Esophagus squamous epithelium (tissue), 5 donors: ENCODE data around the gene HK3. TPM values are rescaled to one million over a fixed set of nuclear protein-coding genes. Genes with fewer than 3 reads are reported as not detected.

Experiments
- DNase-seq: peaks from one replicate; lab custom pipeline; 2025; lab: John Stamatoyannopoulos, UW
- H3K27ac ChIP-seq, 4 donors: fragments of 200-600 bp; sonication (generic); one replicate each; pipeline ENCODE4 v1.5.1; 2016 to 2019; ENCODE audit warnings: mild to moderate bottlenecking in 1 of 4
- H3K27me3 ChIP-seq, 4 donors: fragments of 200-600 bp; sonication (generic); 1 replicate in 3 of 4; 2 replicates in 1 of 4; pipeline versions ENCODE4 v1.5.1 to v1.6.0; 2017 to 2021; ENCODE audit warnings: antibody characterized with exemption in 1 of 4
- H3K36me3 ChIP-seq, 3 donors: fragments of 200-600 bp; sonication (generic); one replicate each; pipeline ENCODE4 v1.5.1; 2016 to 2019
- H3K4me1 ChIP-seq, 3 donors: fragments of 200-600 bp; sonication (generic); one replicate each; pipeline ENCODE4 v1.5.1; 2017 to 2019
- H3K4me3 ChIP-seq, 4 donors: fragments of 200-600 bp; sonication (generic); 1 replicate in 3 of 4; 2 replicates in 1 of 4; pipeline ENCODE4 v1.5.1; 2016 to 2019; ENCODE audit warnings: mild to moderate bottlenecking in 2 of 4, moderate library complexity in 1 of 4
- H3K9me3 ChIP-seq, 3 donors: fragments of 200-600 bp; sonication (generic); one replicate each; pipeline ENCODE4 v1.5.1; 2016 to 2019
- POLR2A ChIP-seq, 4 donors: fragments of 450-650 bp; IDR thresholded peaks; one replicate each; pipeline ENCODE4 v1.6.1; 2017; ENCODE audit warnings: antibody characterized with exemption in 4 of 4, mild to moderate bottlenecking in 4 of 4, moderate library complexity in 3 of 4
- WGBS, 2 donors: methylation state at CpG; one replicate each; pipeline ENCODE4 v1.1.5; 2018; 5-methylcytosine and 5-hydroxymethylcytosine counted together
- intact Hi-C: fragments of 100-400 bp; cut with DNase I; formaldehyde crosslinking; loops from one replicate; pipeline ENCODE4 v1.15.0; 2022
- total RNA-seq, 4 donors: library from RNA; depleted of rRNA; stranded (reverse); fragments of >200 nt; gene quantifications; one replicate each; pipeline ENCODE4 v1.1.0, GENCODE V29; 2016
- TF ChIP-seq, protein P1 (sequence below), 6 experiments: fragments of 450-650 bp in 4 of 6; fragments of 200-600 bp in 2 of 6; sonication (generic) in 2 of 6; IDR thresholded peaks; one replicate each; pipeline ENCODE4 v1.5.1; 2016 to 2019; ENCODE audit warnings: antibody characterized with exemption in 6 of 6, mild to moderate bottlenecking in 4 of 6, moderate library complexity in 4 of 6
- donor health status: DM: yes; HTN: yes; CAD: no.

HK3 gene
- total RNA-seq, 4 donors from 2014 or later = 1.3 to 5.7 (median 2.1) TPM; not detected in 1

DNA sequence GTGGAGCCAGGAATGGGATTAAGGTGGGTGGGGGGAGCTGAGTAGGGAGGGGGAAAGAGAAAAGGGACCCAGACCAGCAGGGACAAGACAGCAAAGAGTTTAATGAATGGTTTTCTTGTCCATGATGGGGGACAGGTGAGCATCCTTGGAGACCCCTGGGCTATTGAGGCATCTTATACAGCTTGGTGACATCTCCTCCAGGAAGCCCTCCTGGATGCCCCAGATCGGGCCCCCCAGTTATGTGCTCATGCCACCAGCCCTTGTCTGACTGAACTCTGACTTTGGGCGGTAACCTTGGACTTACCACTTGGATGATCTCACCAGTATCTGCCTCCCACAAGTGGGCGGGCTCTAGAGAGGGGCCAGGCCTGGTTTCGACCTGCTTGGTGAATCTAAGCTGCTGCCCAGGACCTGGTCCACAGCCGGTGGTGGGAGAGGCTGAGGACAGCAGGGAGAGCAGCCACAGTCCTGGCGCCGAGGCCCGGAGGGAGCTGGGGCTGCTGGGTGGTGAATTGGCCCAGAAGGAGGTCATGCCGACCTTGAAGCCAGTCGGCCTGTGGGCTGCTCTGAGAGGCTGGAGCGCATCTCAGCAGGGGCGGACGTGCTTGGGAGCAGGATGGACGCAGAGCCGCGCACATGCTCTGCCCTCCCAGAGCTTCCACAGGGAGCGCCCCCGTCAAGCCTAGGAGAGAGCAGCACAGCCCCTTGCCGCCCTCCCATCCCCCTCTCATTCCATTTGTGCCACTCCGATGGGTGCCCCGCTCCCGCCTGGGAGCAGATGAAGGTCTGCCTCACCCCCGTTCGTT is 52.6 kb downstream of the HK3 start:
- H3K27ac ChIP-seq = no peak overlapping the region
- DNase-seq = no peak
- no peak for TF ChIP-seq POLR2A (IDR thresholded peaks at IDR 0.05)
- TF ChIP-seq, protein P1, sequence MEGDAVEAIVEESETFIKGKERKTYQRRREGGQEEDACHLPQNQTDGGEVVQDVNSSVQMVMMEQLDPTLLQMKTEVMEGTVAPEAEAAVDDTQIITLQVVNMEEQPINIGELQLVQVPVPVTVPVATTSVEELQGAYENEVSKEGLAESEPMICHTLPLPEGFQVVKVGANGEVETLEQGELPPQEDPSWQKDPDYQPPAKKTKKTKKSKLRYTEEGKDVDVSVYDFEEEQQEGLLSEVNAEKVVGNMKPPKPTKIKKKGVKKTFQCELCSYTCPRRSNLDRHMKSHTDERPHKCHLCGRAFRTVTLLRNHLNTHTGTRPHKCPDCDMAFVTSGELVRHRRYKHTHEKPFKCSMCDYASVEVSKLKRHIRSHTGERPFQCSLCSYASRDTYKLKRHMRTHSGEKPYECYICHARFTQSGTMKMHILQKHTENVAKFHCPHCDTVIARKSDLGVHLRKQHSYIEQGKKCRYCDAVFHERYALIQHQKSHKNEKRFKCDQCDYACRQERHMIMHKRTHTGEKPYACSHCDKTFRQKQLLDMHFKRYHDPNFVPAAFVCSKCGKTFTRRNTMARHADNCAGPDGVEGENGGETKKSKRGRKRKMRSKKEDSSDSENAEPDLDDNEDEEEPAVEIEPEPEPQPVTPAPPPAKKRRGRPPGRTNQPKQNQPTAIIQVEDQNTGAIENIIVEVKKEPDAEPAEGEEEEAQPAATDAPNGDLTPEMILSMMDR (IDR thresholded peaks at IDR 0.05) = no peak
- peaks cover 0 to 100% (median 0%) of the 10 kb centered on the region in 4 donors for H3K27me3 ChIP-seq
- intact Hi-C loops = no loop called here
- H3K36me3 ChIP-seq = no peaks in the 10 kb centered on the region
- H3K9me3 ChIP-seq = no peaks in the 10 kb centered on the region
- no peaks in the 10 kb centered on the region for H3K4me1 ChIP-seq
- WGBS, 2 donors = 47 to 72% methylated on average over 6 to 8 of the region's 24 CpGs
- no peak overlapping the region for H3K4me3 ChIP-seq

DNA sequence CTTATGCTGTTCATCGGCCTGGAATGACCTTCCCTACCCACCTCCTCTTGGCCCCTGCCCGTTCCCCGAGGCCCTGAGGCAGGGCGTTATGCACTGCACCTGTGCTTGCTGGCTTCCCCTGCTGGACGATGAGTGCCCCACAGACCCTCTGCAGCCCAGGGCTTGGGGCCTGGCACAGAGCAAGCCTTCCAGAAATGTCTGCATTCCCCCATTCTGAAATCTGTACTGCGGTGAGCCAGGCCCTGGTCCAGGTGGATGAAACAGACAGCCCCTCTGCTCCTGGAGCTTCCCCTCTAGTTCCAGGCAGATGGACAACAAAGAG is 53.8 kb downstream of the HK3 start:
- H3K4me1 ChIP-seq = no peaks in the 10 kb centered on the region
- peaks cover 0 to 100% (median 0%) of the 10 kb centered on the region in 4 donors for H3K27me3 ChIP-seq
- TF ChIP-seq, protein P1 (IDR thresholded peaks at IDR 0.05) = no peak
- TF ChIP-seq POLR2A (IDR thresholded peaks at IDR 0.05) = no peak
- H3K9me3 ChIP-seq = no peaks in the 10 kb centered on the region
- DNase-seq = no peak
- no peaks in the 10 kb centered on the region for H3K36me3 ChIP-seq
- H3K4me3 ChIP-seq = no peak overlapping the region
- WGBS, 2 donors = 29 to 60% methylated on average over 1 to 4 of the region's 6 CpGs
- intact Hi-C loops = no loop called here
- H3K27ac ChIP-seq = no peak overlapping the region

GRCh38 chr5:176844706-176845391 is 54.3 kb downstream of the HK3 start:
- Histone ChIP-seq H3K36me3 (no peaks in the 10 kb centered on the region), H3K9me3 (no peaks in the 10 kb centered on the region), H3K27me3 (peaks cover 0 to 100% (median 0%) of the 10 kb centered on the region in 4 donors), H3K4me1 (no peaks in the 10 kb centered on the region), H3K4me3 (no peak overlapping the region), H3K27ac (no peak overlapping the region)
- DNase-seq = no peak
- 40 to 52% methylated on average over 14 to 18 of the region's 21 CpGs for WGBS, 2 donors
- TF ChIP-seq, protein P1 (IDR thresholded peaks at IDR 0.05) = no peak
- TF ChIP-seq POLR2A (IDR thresholded peaks at IDR 0.05) = no peak
- intact Hi-C loops = no loop called here

- H3K27ac ChIP-seq = no peak overlapping the region
- no peak overlapping the region for H3K4me3 ChIP-seq
- DNase-seq = no peak
- no peaks in the 10 kb centered on the region for H3K4me1 ChIP-seq
- H3K36me3 ChIP-seq = no peaks in the 10 kb centered on the region
- no peaks in the 10 kb centered on the region for H3K9me3 ChIP-seq
- WGBS, 2 donors = 66 to 77% methylated on average over 5 to 8 of the region's 10 CpGs
- peaks cover 0 to 98% (median 0%) of the 10 kb centered on the region in 4 donors for H3K27me3 ChIP-seq
- TF ChIP-seq POLR2A (IDR thresholded peaks at IDR 0.05) = no peak
- TF ChIP-seq, protein P1 (IDR thresholded peaks at IDR 0.05) = no peak
- intact Hi-C loops = no loop called here
Observed at GRCh38 chr5:176844281-176844680, 54.9 kb downstream of the HK3 start.

DNA sequence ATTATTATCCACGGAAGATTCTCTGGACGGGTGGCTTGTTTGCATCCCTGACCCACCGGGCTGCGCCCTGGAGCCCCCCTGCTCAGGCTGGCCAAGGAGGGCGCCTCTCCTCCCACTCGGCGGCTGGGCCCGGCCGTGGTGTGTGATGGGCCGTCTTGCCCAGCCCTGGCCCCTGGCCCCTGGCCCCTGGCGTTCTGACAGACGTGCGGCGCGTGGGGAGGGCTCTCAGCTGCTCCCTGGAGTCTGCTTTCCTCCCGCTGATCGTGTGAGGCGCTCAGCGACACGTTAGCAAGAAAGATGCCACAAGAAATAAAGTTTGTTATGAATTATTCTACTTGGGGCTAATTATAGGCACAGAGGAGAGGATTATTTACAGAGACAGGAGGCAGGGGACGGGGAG is 55.5 kb downstream of the HK3 start:
- intact Hi-C loops = no loop called here
- no peak overlapping the region for H3K4me3 ChIP-seq
- WGBS, 2 donors = 30 to 45% methylated on average over 5 to 7 of the region's 21 CpGs
- no peak overlapping the region for H3K27ac ChIP-seq
- no peak for DNase-seq
- no peaks in the 10 kb centered on the region for H3K36me3 ChIP-seq
- no peaks in the 10 kb centered on the region for H3K9me3 ChIP-seq
- no peaks in the 10 kb centered on the region for H3K4me1 ChIP-seq
- peaks cover 0 to 98% (median 0%) of the 10 kb centered on the region in 4 donors for H3K27me3 ChIP-seq
- TF ChIP-seq POLR2A (IDR thresholded peaks at IDR 0.05) = no peak
- TF ChIP-seq, protein P1 (IDR thresholded peaks at IDR 0.05) = no peak
